ENCODE measurements around the gene ANKRD52.
A peak's percentile ranks its signal among the peaks of the same experiment; 100 is the strongest.

The ANKRD52 gene

GRCh38 chr12:56189099-56189917 lies 68.9 kb downstream of the ANKRD52 start, which contains the start of gene SMARCC2:
Gene SMARCC2 (minus strand): TSS chr12:56189483. CDS start chr12:56189461, 22 bp downstream.
- DNase-seq = peak; percentile 93
- no peaks in the 10 kb centered on the region for H3K9me3 Mint-ChIP-seq
- peak within 1 kb of the TSS; percentile 99 for H3K27ac Mint-ChIP-seq
- H3K4me1 Mint-ChIP-seq = peaks cover 31% of the 10 kb centered on the region
- peaks cover 25% of the 10 kb centered on the region for H3K36me3 Mint-ChIP-seq (ENCODE audit: low read depth)
- H3K4me3 Mint-ChIP-seq = peak within 1 kb of the TSS; percentile 92
- TF ChIP-seq, protein P1, sequence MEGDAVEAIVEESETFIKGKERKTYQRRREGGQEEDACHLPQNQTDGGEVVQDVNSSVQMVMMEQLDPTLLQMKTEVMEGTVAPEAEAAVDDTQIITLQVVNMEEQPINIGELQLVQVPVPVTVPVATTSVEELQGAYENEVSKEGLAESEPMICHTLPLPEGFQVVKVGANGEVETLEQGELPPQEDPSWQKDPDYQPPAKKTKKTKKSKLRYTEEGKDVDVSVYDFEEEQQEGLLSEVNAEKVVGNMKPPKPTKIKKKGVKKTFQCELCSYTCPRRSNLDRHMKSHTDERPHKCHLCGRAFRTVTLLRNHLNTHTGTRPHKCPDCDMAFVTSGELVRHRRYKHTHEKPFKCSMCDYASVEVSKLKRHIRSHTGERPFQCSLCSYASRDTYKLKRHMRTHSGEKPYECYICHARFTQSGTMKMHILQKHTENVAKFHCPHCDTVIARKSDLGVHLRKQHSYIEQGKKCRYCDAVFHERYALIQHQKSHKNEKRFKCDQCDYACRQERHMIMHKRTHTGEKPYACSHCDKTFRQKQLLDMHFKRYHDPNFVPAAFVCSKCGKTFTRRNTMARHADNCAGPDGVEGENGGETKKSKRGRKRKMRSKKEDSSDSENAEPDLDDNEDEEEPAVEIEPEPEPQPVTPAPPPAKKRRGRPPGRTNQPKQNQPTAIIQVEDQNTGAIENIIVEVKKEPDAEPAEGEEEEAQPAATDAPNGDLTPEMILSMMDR (IDR thresholded peaks at IDR 0.05) = peak; percentile 46
- H3K27me3 Mint-ChIP-seq (ENCODE audit: low read depth, poor library complexity) = peaks cover 4% of the 10 kb centered on the region

DNA sequence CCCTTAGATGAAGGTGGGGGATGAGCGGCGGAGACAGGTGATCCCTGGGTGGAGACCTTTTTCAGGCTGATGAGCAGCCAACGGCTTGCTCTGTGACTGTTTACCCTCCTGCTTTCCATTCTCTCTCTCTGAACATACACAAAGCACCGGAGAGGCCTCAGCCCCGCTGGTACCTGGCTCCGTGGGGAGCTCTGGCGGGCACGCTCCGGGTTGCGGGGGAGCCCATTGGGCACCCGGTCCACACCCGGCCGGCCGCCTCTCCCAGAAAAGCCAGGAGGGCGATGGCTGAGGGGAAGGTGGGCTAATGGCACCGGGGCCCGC lies 69.4 kb downstream of the ANKRD52 start:
- TF ChIP-seq, protein P1 (IDR thresholded peaks at IDR 0.05) = no peak
- no peak for DNase-seq

GRCh38 chr12:56188131-56188777 lies 69.9 kb downstream of the ANKRD52 start:
- peaks cover 4% of the 10 kb centered on the region for H3K27me3 Mint-ChIP-seq (ENCODE audit: low read depth, poor library complexity)
- TF ChIP-seq, protein P1 (IDR thresholded peaks at IDR 0.05) = no peak
- peak overlapping the region; percentile 92 for H3K4me3 Mint-ChIP-seq
- peaks cover 31% of the 10 kb centered on the region for H3K4me1 Mint-ChIP-seq
- no peaks in the 10 kb centered on the region for H3K9me3 Mint-ChIP-seq
- DNase-seq = peak; percentile 13
- peak overlapping the region; percentile 95 for H3K27ac Mint-ChIP-seq
- peaks cover 29% of the 10 kb centered on the region for H3K36me3 Mint-ChIP-seq (ENCODE audit: low read depth)

More for the DNA sequence above, 69.4 kb downstream of the ANKRD52 start:
- Mint-ChIP-seq H3K4me1 (peaks cover 31% of the 10 kb centered on the region), H3K27me3 (ENCODE audit: low read depth, poor library complexity) (peaks cover 4% of the 10 kb centered on the region), H3K4me3 (peak overlapping the region; percentile 92), H3K9me3 (no peaks in the 10 kb centered on the region), H3K27ac (peak overlapping the region; percentile 95), H3K36me3 (ENCODE audit: low read depth) (peaks cover 27% of the 10 kb centered on the region)
